ENCODE results near the gene AIFM3.

The AIFM3 gene

DNA sequence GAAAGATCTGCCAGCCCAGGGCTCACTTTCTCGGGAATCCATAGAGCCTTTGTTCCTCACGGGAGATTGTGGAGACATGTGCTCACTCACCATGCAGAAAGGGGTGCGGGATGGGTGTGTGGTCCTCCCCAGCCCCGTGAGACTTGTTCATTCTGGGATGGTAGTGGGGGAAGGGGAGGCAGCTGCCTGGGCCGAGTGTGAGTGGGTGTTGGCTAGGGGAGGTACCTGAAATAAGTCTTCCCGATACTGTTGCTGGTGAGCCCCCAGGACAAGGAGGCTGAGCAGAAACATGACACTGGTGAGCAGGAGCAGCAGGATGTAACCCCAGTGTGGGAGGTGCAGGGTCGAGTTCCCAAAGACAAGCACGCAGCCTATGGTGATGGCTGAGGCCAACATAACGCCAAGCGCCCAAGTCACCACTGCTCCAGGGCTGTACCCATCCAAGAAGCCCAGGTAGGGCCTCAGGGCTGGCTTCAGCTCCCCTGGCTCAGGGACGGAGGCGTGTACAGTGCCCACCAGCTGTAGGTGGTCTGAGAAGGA lies 62.5 kb downstream of the AIFM3 start:
- no peak for DNase-seq

DNA sequence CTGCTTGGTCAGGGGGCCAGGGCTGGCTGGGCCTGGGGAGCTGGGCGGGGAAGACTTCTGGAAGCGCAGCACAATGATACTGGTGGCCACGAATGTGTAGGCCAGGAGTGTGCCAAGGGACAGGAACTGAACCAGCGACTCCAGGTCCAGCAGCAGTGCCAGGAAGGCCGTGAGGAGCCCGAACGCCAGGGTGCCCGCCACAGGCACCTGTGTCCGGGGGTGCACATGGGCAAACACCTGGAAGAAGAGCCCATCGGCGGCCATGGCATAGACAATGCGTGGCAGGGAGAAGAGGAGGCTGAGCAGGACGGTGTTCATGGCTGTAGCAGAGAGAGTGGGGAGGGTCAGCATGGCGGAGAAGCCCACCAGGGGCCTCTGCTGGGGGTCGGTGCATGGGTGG lies 63.0 kb downstream of the AIFM3 start:
- DNase-seq: no peak

All from SHP77 (cell line).